ENCODE measurements around the gene MAPKAP1.

DNA sequence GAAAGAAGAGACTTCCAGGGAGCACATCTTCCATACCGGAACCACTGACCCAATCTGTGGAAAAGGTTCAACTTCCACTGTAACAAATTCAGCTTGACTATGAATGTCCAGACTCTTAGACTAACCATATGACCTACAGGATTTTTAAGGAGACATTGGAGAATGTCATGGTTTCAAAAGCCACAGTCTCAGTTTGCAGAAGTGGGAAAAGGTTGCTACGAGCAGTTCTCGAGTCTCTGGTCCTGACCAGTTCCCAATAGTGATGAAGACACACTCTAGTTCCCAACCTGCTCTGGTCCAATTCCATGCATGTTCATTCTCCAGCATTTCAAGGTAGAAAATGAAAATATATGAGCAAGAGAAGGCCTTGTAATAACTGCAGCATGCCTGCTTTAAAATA, 158.0 kb downstream of the MAPKAP1 start:
- TF ChIP-seq, protein P1, sequence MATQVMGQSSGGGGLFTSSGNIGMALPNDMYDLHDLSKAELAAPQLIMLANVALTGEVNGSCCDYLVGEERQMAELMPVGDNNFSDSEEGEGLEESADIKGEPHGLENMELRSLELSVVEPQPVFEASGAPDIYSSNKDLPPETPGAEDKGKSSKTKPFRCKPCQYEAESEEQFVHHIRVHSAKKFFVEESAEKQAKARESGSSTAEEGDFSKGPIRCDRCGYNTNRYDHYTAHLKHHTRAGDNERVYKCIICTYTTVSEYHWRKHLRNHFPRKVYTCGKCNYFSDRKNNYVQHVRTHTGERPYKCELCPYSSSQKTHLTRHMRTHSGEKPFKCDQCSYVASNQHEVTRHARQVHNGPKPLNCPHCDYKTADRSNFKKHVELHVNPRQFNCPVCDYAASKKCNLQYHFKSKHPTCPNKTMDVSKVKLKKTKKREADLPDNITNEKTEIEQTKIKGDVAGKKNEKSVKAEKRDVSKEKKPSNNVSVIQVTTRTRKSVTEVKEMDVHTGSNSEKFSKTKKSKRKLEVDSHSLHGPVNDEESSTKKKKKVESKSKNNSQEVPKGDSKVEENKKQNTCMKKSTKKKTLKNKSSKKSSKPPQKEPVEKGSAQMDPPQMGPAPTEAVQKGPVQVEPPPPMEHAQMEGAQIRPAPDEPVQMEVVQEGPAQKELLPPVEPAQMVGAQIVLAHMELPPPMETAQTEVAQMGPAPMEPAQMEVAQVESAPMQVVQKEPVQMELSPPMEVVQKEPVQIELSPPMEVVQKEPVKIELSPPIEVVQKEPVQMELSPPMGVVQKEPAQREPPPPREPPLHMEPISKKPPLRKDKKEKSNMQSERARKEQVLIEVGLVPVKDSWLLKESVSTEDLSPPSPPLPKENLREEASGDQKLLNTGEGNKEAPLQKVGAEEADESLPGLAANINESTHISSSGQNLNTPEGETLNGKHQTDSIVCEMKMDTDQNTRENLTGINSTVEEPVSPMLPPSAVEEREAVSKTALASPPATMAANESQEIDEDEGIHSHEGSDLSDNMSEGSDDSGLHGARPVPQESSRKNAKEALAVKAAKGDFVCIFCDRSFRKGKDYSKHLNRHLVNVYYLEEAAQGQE (IDR thresholded peaks at IDR 0.05; ENCODE audit: insufficient read depth in 1 of 2, low read depth in 2 of 2, low read length in 2 of 2), result no peak
- TF ChIP-seq TAF1 (IDR thresholded peaks at IDR 0.05; ENCODE audit: borderline replicate concordance, insufficient read depth, low read length), result no peak
- no peak for TF ChIP-seq POLR2AphosphoS5 (IDR thresholded peaks at IDR 0.05; ENCODE audit: low read depth, low read length)
- no peak for TF ChIP-seq SIN3A (IDR thresholded peaks at IDR 0.05; ENCODE audit: borderline replicate concordance, insufficient read depth, low read length)
